ENCODE results near the gene PODXL2.
A peak's percentile ranks its signal among the peaks of the same experiment; 100 is the strongest.

Gene PODXL2

DNA sequence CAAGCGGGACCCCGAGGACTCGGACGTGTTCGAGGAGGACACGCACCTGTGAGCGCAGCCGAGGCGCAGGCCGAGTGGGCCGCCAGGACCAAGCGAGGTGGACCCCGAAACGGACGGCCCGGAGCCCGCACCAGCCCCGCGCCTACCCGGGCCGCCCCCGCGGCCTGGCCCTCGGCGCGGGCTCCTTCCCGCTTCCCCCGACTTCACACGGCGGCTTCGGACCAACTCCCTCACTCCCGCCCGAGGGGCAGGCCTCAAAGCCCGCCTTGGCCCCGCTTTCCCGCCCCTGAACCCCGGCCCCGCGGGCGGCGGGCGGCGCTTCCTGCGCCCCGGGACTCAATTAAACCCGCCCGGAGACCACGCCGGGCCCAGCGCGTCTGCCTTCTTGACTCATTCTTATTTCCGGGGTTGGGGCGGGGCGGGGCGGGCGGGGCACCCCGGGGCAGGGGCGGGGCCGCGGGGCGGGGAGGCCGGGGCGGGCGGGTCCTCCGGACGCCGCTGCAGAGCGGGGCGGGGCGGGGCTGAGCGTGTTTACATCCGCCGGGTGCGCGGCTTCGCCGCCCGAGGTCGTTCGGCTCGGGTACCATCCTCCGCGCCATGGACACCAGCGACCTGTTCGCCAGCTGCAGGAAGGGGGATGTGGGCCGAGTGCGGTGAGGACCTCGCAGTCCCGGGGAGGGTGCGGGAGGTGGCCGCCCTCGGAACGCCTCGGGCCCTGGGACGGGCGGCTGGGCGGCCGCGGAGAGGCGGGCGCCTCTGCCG, 43.6 kb downstream of the PODXL2 start, which contains the start of gene ABTB1:
ABTB1 (plus strand) TSS at position 524 of the 762 bp plus-strand sequence; CDS start at position 598, 74 bp downstream.
- no peak for TF ChIP-seq CTCF (IDR thresholded peaks at IDR 0.05; ENCODE audit: extremely low read depth, missing control alignments)
- peak; percentile 99 for DNase-seq (ENCODE audit: low spot score)

- DNase-seq (ENCODE audit: low spot score): peak; percentile 71
Observed at GRCh38 chr3:127673191-127674100, 44.5 kb downstream of the PODXL2 start.

GRCh38 chr3:127674101-127674721, 45.2 kb downstream of the PODXL2 start:
- TF ChIP-seq CTCF (IDR thresholded peaks at IDR 0.05; ENCODE audit: extremely low read depth, missing control alignments): no peak
- DNase-seq (ENCODE audit: low spot score): no peak

More at GRCh38 chr3:127673191-127674100, 44.5 kb downstream of the PODXL2 start:
- no peak for TF ChIP-seq CTCF (IDR thresholded peaks at IDR 0.05; ENCODE audit: extremely low read depth, missing control alignments)

GRCh38 chr3:127674790-127675189, 45.8 kb downstream of the PODXL2 start:
- no peak for TF ChIP-seq CTCF (IDR thresholded peaks at IDR 0.05; ENCODE audit: extremely low read depth, missing control alignments)
- DNase-seq (ENCODE audit: low spot score): no peak

DNA sequence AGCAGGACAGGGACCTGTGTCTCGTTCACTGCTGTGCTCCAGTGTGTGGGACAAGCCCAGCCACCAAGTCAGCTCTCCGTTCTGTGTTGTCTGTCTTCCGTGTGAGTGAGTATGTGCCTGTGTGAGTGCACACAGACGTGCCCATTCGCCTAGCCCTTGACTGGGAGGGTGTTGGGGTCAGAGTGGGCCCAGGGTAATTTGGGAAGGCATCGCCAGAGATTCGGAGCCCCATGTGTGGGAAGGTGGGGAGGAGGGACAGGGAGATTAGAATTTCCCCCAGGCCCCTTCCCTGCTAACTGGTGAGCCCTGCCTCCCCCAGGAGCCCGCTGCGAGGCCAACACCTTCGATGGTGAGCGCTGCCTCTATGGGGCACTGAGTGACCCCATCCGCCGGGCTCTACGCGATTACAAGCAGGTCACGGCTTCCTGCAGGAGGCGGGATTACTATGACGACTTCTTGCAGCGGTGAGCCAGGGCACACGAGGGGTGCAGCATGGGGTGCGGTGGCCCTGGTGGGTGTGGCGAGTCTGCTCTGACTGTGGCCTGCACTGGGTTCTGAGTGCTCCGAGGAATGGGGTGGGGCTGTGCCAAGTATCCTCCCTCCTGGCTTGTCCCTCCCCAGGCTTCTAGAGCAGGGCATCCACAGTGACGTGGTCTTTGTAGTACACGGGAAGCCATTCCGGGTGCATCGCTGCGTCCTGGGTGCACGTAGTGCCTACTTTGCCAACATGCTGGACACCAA, 46.8 kb downstream of the PODXL2 start:
- no peak for TF ChIP-seq CTCF (IDR thresholded peaks at IDR 0.05; ENCODE audit: extremely low read depth, missing control alignments)
- DNase-seq (ENCODE audit: low spot score): no peak

GRCh38 chr3:127676456-127676855, 47.5 kb downstream of the PODXL2 start:
- no peak for DNase-seq (ENCODE audit: low spot score)
- TF ChIP-seq CTCF (IDR thresholded peaks at IDR 0.05; ENCODE audit: extremely low read depth, missing control alignments): no peak

All from GM20000 (cell line).